GM23338 (cell line): Measurements from ENCODE around the gene GSTT2B. TPM values are rescaled to one million over a fixed set of nuclear protein-coding genes. Genes with fewer than 3 reads are reported as not detected.
"Not testable (repeated sequence)": the region's sequence is repeated elsewhere in the genome, so short reads cannot be mapped to it uniquely, and the experiment has no call there.

Experiments used
- ATAC-seq: fragments of 200-7000 bp; cut with Tn5 transposase; 3 replicates; pipeline ENCODE4 v1.9.1; 2020
- DNase-seq: peaks from one replicate; pipeline ENCODE4 v3.0.0-alpha.2; 2015; ENCODE audit warnings: low spot score
- H2AFZ ChIP-seq: fragments of 200-600 bp; sonication (generic); 2 replicates; pipeline ENCODE4 v1.8.0; 2016; ENCODE audit warnings: antibody characterized with exemption, mild to moderate bottlenecking, moderate library complexity
- H3F3A ChIP-seq: fragments of 200-600 bp; sonication (generic); replicated peaks from 2 replicates; pipeline ENCODE4 v1.8.0; 2017; ENCODE audit warnings: antibody characterized with exemption, mixed run types, low read depth
- H3K27ac ChIP-seq: fragments of 200-600 bp; sonication (generic); 2 replicates; pipeline ENCODE4 v1.6.1; 2016; ENCODE audit warnings: low read depth
- H3K27me3 ChIP-seq: fragments of 200-600 bp; sonication (generic); 2 replicates; pipeline ENCODE4 v1.8.0; 2016; ENCODE audit warnings: mild to moderate bottlenecking, mixed run types, moderate library complexity; ENCODE audit not compliant: insufficient read depth
- H3K36me3 ChIP-seq: fragments of 200-600 bp; sonication (generic); 2 replicates; pipeline ENCODE4 v1.8.0; 2016; ENCODE audit warnings: mild to moderate bottlenecking; ENCODE audit not compliant: insufficient read depth
- H3K4me1 ChIP-seq: fragments of 200-600 bp; sonication (generic); 2 replicates; pipeline ENCODE4 v1.8.0; 2016; ENCODE audit warnings: mild to moderate bottlenecking, moderate library complexity; ENCODE audit not compliant: insufficient read depth
- H3K4me2 ChIP-seq: fragments of 200-600 bp; sonication (generic); 2 replicates; pipeline ENCODE4 v1.7.1; 2017; ENCODE audit warnings: mixed run types
- H3K4me3 ChIP-seq: fragments of 200-600 bp; sonication (generic); 2 replicates; pipeline ENCODE4 v1.6.1; 2016; ENCODE audit warnings: mixed run types
- H3K79me2 ChIP-seq: fragments of 200-600 bp; sonication (generic); replicated peaks from 2 replicates; pipeline ENCODE4 v1.8.0; 2017; ENCODE audit warnings: mild to moderate bottlenecking; ENCODE audit not compliant: insufficient read depth
- H3K9me2 ChIP-seq: fragments of 200-600 bp; sonication (generic); 2 replicates; pipeline ENCODE4 v1.8.0; 2017; ENCODE audit not compliant: insufficient read depth
- H4K20me1 ChIP-seq: fragments of 200-600 bp; sonication (generic); replicated peaks from 2 replicates; pipeline ENCODE4 v1.8.0; 2017; ENCODE audit warnings: mild to moderate bottlenecking; ENCODE audit not compliant: insufficient read depth
- H3K27ac Mint-ChIP-seq: 2 replicates; pipeline ENCODE4 v1.8.0; 2020; ENCODE audit warnings: inconsistent platforms, mild to moderate bottlenecking, moderate library complexity, mixed read lengths
- H3K27me3 Mint-ChIP-seq: 3 replicates; pipeline ENCODE4 v1.8.0; 2022; ENCODE audit warnings: low read depth, mild to moderate bottlenecking, moderate library complexity, mixed read lengths, inconsistent platforms; ENCODE audit not compliant: insufficient read depth, poor library complexity
- H3K36me3 Mint-ChIP-seq: 3 replicates; pipeline ENCODE4 v1.8.0; 2021; ENCODE audit warnings: low read depth, mild to moderate bottlenecking, inconsistent platforms, moderate library complexity, mixed read lengths
- H3K4me1 Mint-ChIP-seq: 3 replicates; pipeline ENCODE4 v1.8.0; 2020; ENCODE audit warnings: mild to moderate bottlenecking, inconsistent platforms, mixed read lengths
- H3K4me3 Mint-ChIP-seq: 3 replicates; pipeline ENCODE4 v1.8.0; 2021; ENCODE audit warnings: moderate library complexity, mild to moderate bottlenecking, inconsistent platforms, mixed read lengths
- H3K9me3 Mint-ChIP-seq: 3 replicates; pipeline ENCODE4 v1.8.0; 2020; ENCODE audit warnings: moderate library complexity, mild to moderate bottlenecking, inconsistent platforms, mixed read lengths
- CTCF ChIP-seq, 2 experiments: fragments of 200-600 bp in 1 of 2; sonication (generic) in 1 of 2; conservative IDR thresholded peaks; 2 replicates each; pipeline versions ENCODE4 v1.5.1 to v1.6.1; 2016 to 2017; ENCODE audit warnings: antibody characterized with exemption in 2 of 2, low read depth in 2 of 2, mild to moderate bottlenecking in 2 of 2, moderate library complexity in 1 of 2
- polyA plus RNA-seq: library from polyadenylated mRNA; unstranded; fragments of >200 nt; fragmentation: Nextera tagmentation; extraction: Ambion mirVana; gene quantifications from 2 replicates; pipeline ENCODE4 v1.2.1, GENCODE V29; 2016
- total RNA-seq: library from RNA; depleted of rRNA; stranded (reverse); fragments of >200 nt; shearing (Covaris generic); gene quantifications from 2 replicates; pipeline ENCODE4 v1.2.3, GENCODE V29; 2014

GSTT2B gene
- total and polyA plus RNA-seq, 2 experiments from 2014 or later = 5.7 to 17.2 TPM

GRCh38 chr22:23954193-23954990 is 6.6 kb downstream of the GSTT2B start:
- not testable (repeated sequence) for H3K36me3 Mint-ChIP-seq, H3K9me2 ChIP-seq, H3F3A ChIP-seq, H3K79me2 ChIP-seq, H3K27me3 Mint-ChIP-seq, ATAC-seq, H3K27me3 ChIP-seq, H3K4me1 ChIP-seq, DNase-seq, H3K27ac ChIP-seq, H3K4me3 ChIP-seq, H4K20me1 ChIP-seq, H3K9me3 Mint-ChIP-seq, H3K36me3 ChIP-seq, H2AFZ ChIP-seq
- H3K27ac Mint-ChIP-seq = peak overlapping the region; percentile 23
- H3K4me3 Mint-ChIP-seq = peak overlapping the region; percentile 0; the same call in 1 of the 3 replicates
- H3K4me1 Mint-ChIP-seq = peaks cover 30% of the 10 kb centered on the region
- peak overlapping the region; percentile 73; the same call in 1 of the 2 replicates for H3K4me2 ChIP-seq

GRCh38 chr22:23953485-23953884 is 7.5 kb downstream of the GSTT2B start:
- DNase-seq, H3K36me3 ChIP-seq, H3K4me2 ChIP-seq, H3K79me2 ChIP-seq, H3K27me3 Mint-ChIP-seq, H3F3A ChIP-seq, H3K27ac ChIP-seq, H3K9me2 ChIP-seq, H3K4me1 ChIP-seq, H4K20me1 ChIP-seq, H3K27ac Mint-ChIP-seq, H3K36me3 Mint-ChIP-seq, ATAC-seq, H3K9me3 Mint-ChIP-seq, H3K27me3 ChIP-seq, H3K4me3 Mint-ChIP-seq, H2AFZ ChIP-seq, H3K4me3 ChIP-seq: not testable (repeated sequence)
- H3K4me1 Mint-ChIP-seq = peaks cover 30% of the 10 kb centered on the region

- not testable (repeated sequence) for ATAC-seq, H3K9me3 Mint-ChIP-seq, H3K27me3 ChIP-seq, H3F3A ChIP-seq, H2AFZ ChIP-seq, H3K27ac ChIP-seq, H3K4me3 Mint-ChIP-seq, H3K4me2 ChIP-seq, H3K36me3 ChIP-seq, DNase-seq, H3K4me3 ChIP-seq, H3K79me2 ChIP-seq, H3K27me3 Mint-ChIP-seq, H3K36me3 Mint-ChIP-seq, H3K4me1 ChIP-seq, H3K27ac Mint-ChIP-seq, H3K9me2 ChIP-seq, H4K20me1 ChIP-seq
- TF ChIP-seq CTCF (conservative IDR thresholded peaks at IDR 0.05; ENCODE audit: low read depth in 2 of 2) = 0 out of 4 replicates have a peak, but pooled peaks of 1 of the 2 experiments have one; percentile 11
- H3K4me1 Mint-ChIP-seq = peaks cover 30% of the 10 kb centered on the region
Measured at GRCh38 chr22:23952794-23953405, 8.1 kb downstream of the GSTT2B start.

DNA sequence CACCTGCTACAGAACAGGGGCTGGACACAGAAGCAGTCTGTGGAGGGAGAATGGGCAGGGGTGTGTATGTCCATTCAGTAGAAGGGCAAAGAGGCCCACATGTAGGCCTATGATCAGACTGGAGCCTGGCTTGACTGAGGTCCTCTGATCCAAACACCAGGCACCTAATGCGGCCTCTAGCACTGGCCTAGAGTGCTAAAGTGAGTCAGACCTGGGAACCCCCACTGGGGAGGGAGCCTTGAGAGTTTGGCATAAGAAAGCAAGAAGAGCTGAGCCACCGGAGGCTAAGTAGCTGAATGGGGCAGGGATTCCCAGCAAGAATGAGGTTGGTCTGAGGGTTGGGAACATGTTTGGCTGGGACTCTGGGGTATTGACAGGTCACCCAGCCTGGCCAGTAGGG is 9.6 kb downstream of the GSTT2B start:
- H3K27ac ChIP-seq, H3K36me3 ChIP-seq, H4K20me1 ChIP-seq, H3K4me2 ChIP-seq, H3K27me3 Mint-ChIP-seq, H3F3A ChIP-seq, H3K4me3 ChIP-seq, H3K36me3 Mint-ChIP-seq, H3K4me3 Mint-ChIP-seq, H3K4me1 ChIP-seq, H2AFZ ChIP-seq, H3K27ac Mint-ChIP-seq, H3K27me3 ChIP-seq, H3K9me2 ChIP-seq, H3K9me3 Mint-ChIP-seq, H3K79me2 ChIP-seq: not testable (repeated sequence)
- DNase-seq (peak; percentile 34), ATAC-seq (peak; percentile 39)
- H3K4me1 Mint-ChIP-seq = peaks cover 28% of the 10 kb centered on the region

DNA sequence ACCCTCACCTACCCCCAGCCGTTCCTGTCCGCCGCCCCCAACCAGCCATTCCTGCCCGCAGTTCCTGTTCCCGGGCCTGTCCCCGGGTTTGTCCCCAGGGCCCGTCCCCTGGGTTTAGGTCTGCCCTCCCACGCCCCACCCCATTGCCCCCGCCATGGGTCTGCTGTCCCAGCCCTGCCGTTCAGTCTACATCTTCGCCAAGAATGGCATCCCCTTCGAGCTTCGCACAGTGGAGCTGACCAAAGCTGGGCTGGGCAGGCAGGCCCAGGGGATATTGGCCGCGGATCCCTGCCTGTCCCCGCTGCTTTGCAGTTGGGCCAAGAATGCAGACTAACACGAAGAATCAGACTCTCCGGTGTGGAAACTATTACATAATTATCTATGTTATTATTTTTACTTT is 11.2 kb downstream of the GSTT2B start:
- H3K27me3 ChIP-seq, DNase-seq, H3K9me3 Mint-ChIP-seq, H3K4me3 ChIP-seq, H2AFZ ChIP-seq, H4K20me1 ChIP-seq, H3K79me2 ChIP-seq, ATAC-seq, H3K4me2 ChIP-seq, H3K4me3 Mint-ChIP-seq, H3K4me1 ChIP-seq, H3K36me3 ChIP-seq, H3K36me3 Mint-ChIP-seq, H3F3A ChIP-seq, H3K27me3 Mint-ChIP-seq, H3K27ac ChIP-seq, H3K9me2 ChIP-seq, H3K27ac Mint-ChIP-seq: not testable (repeated sequence)
- H3K4me1 Mint-ChIP-seq = peaks cover 16% of the 10 kb centered on the region

DNA sequence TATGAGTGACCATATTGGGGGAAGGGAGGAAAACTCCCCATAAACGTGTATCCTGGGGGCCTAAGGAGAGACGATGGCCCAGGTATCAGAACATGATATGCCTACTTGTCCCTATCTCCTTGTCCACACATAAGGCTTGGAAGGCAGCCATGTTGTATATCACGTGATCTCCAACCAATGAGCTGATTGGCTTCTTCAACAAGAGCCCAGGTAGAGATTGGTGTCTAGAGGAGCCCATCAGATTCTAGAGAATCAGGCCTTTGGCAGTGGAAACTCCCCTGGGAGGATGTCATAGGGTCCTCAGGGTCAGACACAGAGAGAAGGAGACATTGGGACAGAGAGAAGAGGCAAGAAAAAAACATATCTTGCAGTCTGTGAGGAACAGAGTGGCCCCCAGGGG is 13.6 kb downstream of the GSTT2B start:
- not testable (repeated sequence) for H3K9me3 Mint-ChIP-seq, H3K4me3 ChIP-seq, ATAC-seq, H3K36me3 ChIP-seq, H3K9me2 ChIP-seq, H2AFZ ChIP-seq, H3K27ac Mint-ChIP-seq, H3K36me3 Mint-ChIP-seq, H3K27ac ChIP-seq, H3K4me1 ChIP-seq, H4K20me1 ChIP-seq, H3K27me3 Mint-ChIP-seq, H3K4me2 ChIP-seq, DNase-seq, H3K27me3 ChIP-seq, H3K79me2 ChIP-seq, H3K4me3 Mint-ChIP-seq, H3K4me1 Mint-ChIP-seq, H3F3A ChIP-seq
